AG09309 (cell line): ENCODE data around the gene FEN1.

Experiments
- DNase-seq: peaks from one replicate; pipeline ENCODE4 v3.0.0-alpha.2; 2010; ENCODE audit warnings: low read depth
- H3K4me3 ChIP-seq: 2 replicates; pipeline ENCODE4 v1.5.1; 2011; ENCODE audit warnings: mild to moderate bottlenecking, low read depth, low read length, moderate library complexity; ENCODE audit not compliant: control insufficient read depth
- TF ChIP-seq, protein P1 (sequence below): IDR thresholded peaks from 2 replicates; pipeline ENCODE4 v1.5.1; 2011; ENCODE audit warnings: mild to moderate bottlenecking, low read depth, low read length, inconsistent platforms; ENCODE audit not compliant: insufficient read depth, control insufficient read depth; ENCODE audit errors: missing control alignments

The FEN1 gene

GRCh38 chr11:61787928-61788491 is 4.7 kb upstream of the FEN1 start:
- TF ChIP-seq, protein P1, sequence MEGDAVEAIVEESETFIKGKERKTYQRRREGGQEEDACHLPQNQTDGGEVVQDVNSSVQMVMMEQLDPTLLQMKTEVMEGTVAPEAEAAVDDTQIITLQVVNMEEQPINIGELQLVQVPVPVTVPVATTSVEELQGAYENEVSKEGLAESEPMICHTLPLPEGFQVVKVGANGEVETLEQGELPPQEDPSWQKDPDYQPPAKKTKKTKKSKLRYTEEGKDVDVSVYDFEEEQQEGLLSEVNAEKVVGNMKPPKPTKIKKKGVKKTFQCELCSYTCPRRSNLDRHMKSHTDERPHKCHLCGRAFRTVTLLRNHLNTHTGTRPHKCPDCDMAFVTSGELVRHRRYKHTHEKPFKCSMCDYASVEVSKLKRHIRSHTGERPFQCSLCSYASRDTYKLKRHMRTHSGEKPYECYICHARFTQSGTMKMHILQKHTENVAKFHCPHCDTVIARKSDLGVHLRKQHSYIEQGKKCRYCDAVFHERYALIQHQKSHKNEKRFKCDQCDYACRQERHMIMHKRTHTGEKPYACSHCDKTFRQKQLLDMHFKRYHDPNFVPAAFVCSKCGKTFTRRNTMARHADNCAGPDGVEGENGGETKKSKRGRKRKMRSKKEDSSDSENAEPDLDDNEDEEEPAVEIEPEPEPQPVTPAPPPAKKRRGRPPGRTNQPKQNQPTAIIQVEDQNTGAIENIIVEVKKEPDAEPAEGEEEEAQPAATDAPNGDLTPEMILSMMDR, result peak; percentile 51
- no peak for DNase-seq
- no peak overlapping the region for H3K4me3 ChIP-seq

GRCh38 chr11:61791737-61792309 is 888 bp upstream of the FEN1 start:
- TF ChIP-seq, protein P1, result no peak
- H3K4me3 ChIP-seq, result peak overlapping the region; percentile 98
- DNase-seq, result peak; percentile 68

DNA sequence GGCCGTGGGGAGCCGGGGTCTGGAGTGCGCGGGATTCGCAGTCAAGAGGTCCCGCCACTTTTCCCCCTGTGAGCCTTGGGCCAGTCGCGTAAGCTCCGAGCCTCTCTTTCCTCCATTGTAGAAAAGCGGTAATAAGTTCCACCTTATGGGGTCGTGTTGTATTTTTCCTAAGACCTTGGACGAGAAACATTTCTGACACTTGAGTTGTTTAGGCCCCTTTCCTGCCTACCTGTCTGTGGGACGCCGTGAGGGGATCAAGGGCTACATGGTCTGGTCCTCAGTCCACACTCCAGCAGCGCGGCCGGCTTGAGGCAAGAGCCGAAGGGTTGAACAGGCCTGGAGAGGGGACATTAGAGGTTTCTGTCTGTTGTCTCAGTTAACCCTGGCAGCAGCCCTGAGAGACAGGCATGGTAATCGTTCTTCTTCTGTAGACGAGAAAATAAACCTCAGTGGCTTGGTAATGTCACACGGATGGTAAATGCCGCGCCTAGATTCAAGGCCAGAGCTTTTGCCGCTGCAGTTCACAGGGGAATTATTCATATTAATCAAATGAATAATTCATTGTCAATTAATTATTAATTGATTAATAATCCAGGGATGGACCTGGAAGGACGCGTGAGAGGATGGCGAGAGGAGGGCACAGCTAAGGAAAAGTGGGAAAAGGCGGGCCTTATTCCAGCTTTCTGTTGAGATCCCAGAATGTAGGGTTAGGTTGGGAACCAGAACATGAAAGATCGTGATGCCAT is 545 bp downstream of the FEN1 start:
- peak overlapping the region; percentile 98 for H3K4me3 ChIP-seq
- TF ChIP-seq, protein P1, result no peak
- no peak for DNase-seq

- no peak for DNase-seq
- H3K4me3 ChIP-seq, result peak overlapping the region; percentile 98
- TF ChIP-seq, protein P1, result no peak
These were observed 1.1 kb downstream of the FEN1 start for GRCh38 chr11:61793829-61794204.

GRCh38 chr11:61794579-61794978 is 1.9 kb downstream of the FEN1 start:
- no peak overlapping the region for H3K4me3 ChIP-seq
- DNase-seq, result no peak
- TF ChIP-seq, protein P1, result no peak

DNA sequence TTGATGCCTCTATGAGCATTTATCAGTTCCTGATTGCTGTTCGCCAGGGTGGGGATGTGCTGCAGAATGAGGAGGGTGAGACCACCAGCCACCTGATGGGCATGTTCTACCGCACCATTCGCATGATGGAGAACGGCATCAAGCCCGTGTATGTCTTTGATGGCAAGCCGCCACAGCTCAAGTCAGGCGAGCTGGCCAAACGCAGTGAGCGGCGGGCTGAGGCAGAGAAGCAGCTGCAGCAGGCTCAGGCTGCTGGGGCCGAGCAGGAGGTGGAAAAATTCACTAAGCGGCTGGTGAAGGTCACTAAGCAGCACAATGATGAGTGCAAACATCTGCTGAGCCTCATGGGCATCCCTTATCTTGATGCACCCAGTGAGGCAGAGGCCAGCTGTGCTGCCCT is 2.7 kb downstream of the FEN1 start:
- DNase-seq, result no peak
- no peak overlapping the region for H3K4me3 ChIP-seq
- TF ChIP-seq, protein P1, result no peak
